HEK293 (cell line): ENCODE data around the gene GTF2H4.

ENCODE experiments used
- CTCF ChIA-PET: fragments of 350-600 bp; formaldehyde crosslinking; extraction: SDS; loops from one replicate; lab custom pipeline; 2021; ENCODE audit warnings: antibody characterized with exemption; lab: Yijun Ruan, JAX
- POLR2A ChIA-PET: fragments of 300-600 bp; formaldehyde crosslinking; extraction: SDS; loops from one replicate; lab custom pipeline; 2020; ENCODE audit warnings: antibody characterized with exemption, inconsistent platforms; lab: Yijun Ruan, JAX
- H3K27ac ChIP-seq: fragments of 200-500 bp; sonication (Bioruptor generic); 2 replicates; pipeline ENCODE4 v1.5.1; 2014; ENCODE audit warnings: low read depth, low read length, control low read depth, inconsistent platforms; ENCODE audit errors: extremely low read depth
- H3K36me3 ChIP-seq, 2 experiments: fragments of 200-500 bp in 1 of 2; sonication (Bioruptor generic) in 1 of 2; 1 replicate in 1 of 2; 2 replicates in 1 of 2; pipeline ENCODE4 v1.5.1; 2014 to 2017; ENCODE audit warnings: inconsistent platforms in 2 of 2, low read length in 2 of 2; ENCODE audit not compliant: control insufficient read depth in 2 of 2, insufficient read depth in 1 of 2
- H3K4me1 ChIP-seq: fragments of 200-500 bp; sonication (Bioruptor generic); 2 replicates; pipeline ENCODE4 v1.5.1; 2014; ENCODE audit warnings: mild to moderate bottlenecking, low read length, inconsistent platforms; ENCODE audit not compliant: control insufficient read depth, insufficient read depth
- H3K4me3 ChIP-seq: 2 replicates; pipeline ENCODE4 v1.5.1; 2011; ENCODE audit warnings: low read depth, mild to moderate bottlenecking, control low read depth, low read length, moderate library complexity
- H3K9me3 ChIP-seq: fragments of 200-500 bp; sonication (Bioruptor generic); 2 replicates; pipeline ENCODE4 v1.5.1; 2014; ENCODE audit warnings: low read depth, low read length, inconsistent platforms; ENCODE audit not compliant: control insufficient read depth, insufficient read depth
- REPIN1 ChIP-seq: fragments of 450-650 bp; formaldehyde crosslinking; IDR thresholded peaks from 2 replicates; pipeline ENCODE4 v1.5.1; 2017; ENCODE audit warnings: missing biosample characterization, missing genetic modification characterization, low read depth
- SCRT2 ChIP-seq: fragments of 450-650 bp; formaldehyde crosslinking; IDR thresholded peaks from 2 replicates; pipeline ENCODE4 v1.5.1; 2016; ENCODE audit warnings: missing biosample characterization, missing genetic modification characterization
- SP7 ChIP-seq: fragments of 450-650 bp; formaldehyde crosslinking; IDR thresholded peaks from 2 replicates; pipeline ENCODE4 v1.5.1; 2016; ENCODE audit warnings: missing biosample characterization, missing genetic modification characterization
- TCF7L2 ChIP-seq: IDR thresholded peaks from 2 replicates; pipeline ENCODE4 v1.6.1; 2011; ENCODE audit warnings: low read depth, mild to moderate bottlenecking, inconsistent platforms, low read length, moderate library complexity, borderline replicate concordance
- ZIC2 ChIP-seq: fragments of 450-650 bp; formaldehyde crosslinking; IDR thresholded peaks from 2 replicates; pipeline ENCODE4 v1.5.1; 2016; ENCODE audit warnings: missing biosample characterization, missing genetic modification characterization
- ZNF155 ChIP-seq: fragments of 450-650 bp; formaldehyde crosslinking; IDR thresholded peaks from 2 replicates; pipeline ENCODE4 v1.5.1; 2016; ENCODE audit warnings: missing biosample characterization, missing genetic modification characterization
- ZNF274 ChIP-seq, 2 experiments: fragments of 200-500 bp in 1 of 2; fragments of 450-650 bp in 1 of 2; sonication (Bioruptor generic) in 1 of 2; formaldehyde crosslinking in 1 of 2; IDR thresholded peaks; 2 replicates each; pipeline versions ENCODE4 v1.5.1 to v1.6.1; 2014 to 2016; ENCODE audit warnings: borderline replicate concordance in 1 of 2, inconsistent platforms in 1 of 2, low read length in 1 of 2, missing biosample characterization in 1 of 2, missing genetic modification characterization in 1 of 2
- ZNF341 ChIP-seq: fragments of 450-650 bp; formaldehyde crosslinking; IDR thresholded peaks from 2 replicates; pipeline ENCODE4; 2016; ENCODE audit warnings: low read depth, missing biosample characterization, missing genetic modification characterization
- ZNF366 ChIP-seq: fragments of 450-650 bp; formaldehyde crosslinking; conservative IDR thresholded peaks from 2 replicates; pipeline ENCODE4 v1.5.1; 2016; ENCODE audit warnings: missing biosample characterization, missing genetic modification characterization
- ZNF423 ChIP-seq: fragments of 450-650 bp; formaldehyde crosslinking; IDR thresholded peaks from 2 replicates; pipeline ENCODE4 v1.5.1; 2016; ENCODE audit warnings: missing biosample characterization, missing genetic modification characterization
- ZNF488 ChIP-seq: fragments of 450-650 bp; formaldehyde crosslinking; IDR thresholded peaks from 2 replicates; pipeline ENCODE4 v1.5.1; 2016; ENCODE audit warnings: missing biosample characterization, missing genetic modification characterization
- ZNF514 ChIP-seq: fragments of 450-650 bp; formaldehyde crosslinking; IDR thresholded peaks from 2 replicates; pipeline ENCODE4 v1.5.1; 2016; ENCODE audit warnings: missing biosample characterization, missing genetic modification characterization

Gene GTF2H4

GRCh38 chr6:30955367-30956042 is 47.5 kb downstream of the GTF2H4 start:
- ChIA-PET POLR2A (interaction anchor here (1.1 kb wide), 1 partner anchor 13 kb away, joined by 4 read pairs; no protein-coding TSS in a partner anchor), CTCF (interaction anchor here (1.2 to 3.2 kb wide), 4 partner anchors 13 to 414 kb away, joined by 3 to 10 read pairs (median 4); no protein-coding TSS in a partner anchor)
- Histone ChIP-seq H3K27ac (no peak overlapping the region), H3K4me1 (no peaks in the 10 kb centered on the region), H3K4me3 (peak overlapping the region; percentile 1; the same call in 1 of the 2 replicates), H3K36me3 (no peaks in the 10 kb centered on the region), H3K9me3 (no peaks in the 10 kb centered on the region)
- no peak for TF ChIP-seq ZNF274 (IDR thresholded peaks at IDR 0.05; ENCODE audit: low read length)
- TF ChIP-seq ZNF274 (tag by site-specific recombination; IDR thresholded peaks at IDR 0.05; ENCODE audit: borderline replicate concordance): no peak
- 0 out of 2 replicates have a peak, but pooled peaks have one; percentile 65 for TF ChIP-seq TCF7L2
- no peak for TF ChIP-seq ZNF341 (tag by site-specific recombination)

- TF ChIP-seq ZNF423 (tag by site-specific recombination): no peak
- TF ChIP-seq, all 188 proteins: peak for 0
- H3K4me3 ChIP-seq: no peak overlapping the region
- ChIA-PET CTCF (interaction anchor here (0.6 to 3.2 kb wide), 3 partner anchors 15 to 539 kb away, joined by 4 to 10 read pairs (median 5); no protein-coding TSS in a partner anchor), POLR2A (no interaction called here)
- H3K27ac ChIP-seq: no peak overlapping the region
- H3K9me3 ChIP-seq: no peaks in the 10 kb centered on the region
- H3K4me1 ChIP-seq: peaks cover 2% of the 10 kb centered on the region; the same call in 1 of the 2 replicates
- H3K36me3 ChIP-seq: no peaks in the 10 kb centered on the region
These were observed 49.7 kb downstream of the GTF2H4 start for GRCh38 chr6:30957716-30958115.

GRCh38 chr6:30960907-30961673 is 53.1 kb downstream of the GTF2H4 start:
- Histone ChIP-seq H3K4me3 (no peak overlapping the region), H3K4me1 (peaks cover 2% of the 10 kb centered on the region; the same call in 1 of the 2 replicates), H3K36me3 (no peaks in the 10 kb centered on the region), H3K9me3 (no peaks in the 10 kb centered on the region), H3K27ac (no peak overlapping the region)
- TF ChIP-seq ZIC2 (tag by site-specific recombination) (peak; percentile 32; the same call in 1 of the 2 replicates), ZNF155 (no peak)
- ChIA-PET POLR2A (no interaction called here), CTCF (interaction anchor here (0.9 to 1.0 kb wide), 3 partner anchors 18 to 168 kb away, joined by 3 read pairs; no protein-coding TSS in a partner anchor)

- H3K36me3 ChIP-seq: no peaks in the 10 kb centered on the region
- no peak overlapping the region for H3K27ac ChIP-seq
- no peaks in the 10 kb centered on the region for H3K9me3 ChIP-seq
- no peak overlapping the region for H3K4me3 ChIP-seq
- TF ChIP-seq SCRT2 (no peak), ZNF366 (tag by site-specific recombination) (peak; percentile 31; the same call in 1 of the 2 replicates)
- peaks cover 2% of the 10 kb centered on the region; the same call in 1 of the 2 replicates for H3K4me1 ChIP-seq
- ChIA-PET CTCF (interaction anchor here (0.5 kb wide), 1 partner anchor 140 kb away, joined by 3 read pairs; no protein-coding TSS in a partner anchor), POLR2A (no interaction called here)
These were observed 54.7 kb downstream of the GTF2H4 start for GRCh38 chr6:30962716-30963115.

- no peak overlapping the region for H3K4me3 ChIP-seq
- no peaks in the 10 kb centered on the region for H3K36me3 ChIP-seq
- TF ChIP-seq SP7 (tag by site-specific recombination): no peak
- TF ChIP-seq REPIN1: no peak
- no peak for TF ChIP-seq ZNF488 (tag by site-specific recombination)
- no peak for TF ChIP-seq ZNF514
- ChIA-PET CTCF (interaction anchor here (0.7 kb wide), 1 partner anchor 40 kb away, joined by 3 read pairs; no protein-coding TSS in a partner anchor), POLR2A (no interaction called here)
- H3K27ac ChIP-seq: no peak overlapping the region
- no peaks in the 10 kb centered on the region for H3K9me3 ChIP-seq
- peaks cover 2% of the 10 kb centered on the region; the same call in 1 of the 2 replicates for H3K4me1 ChIP-seq
These were observed 55.6 kb downstream of the GTF2H4 start for GRCh38 chr6:30963641-30964040.
